Ishikawa (cell line): ENCODE data around the gene ZBTB7C.

Experiments used
- CEBPB ChIP-seq: IDR thresholded peaks from 2 replicates; pipeline ENCODE4 v1.6.1; 2012
- CREB1 ChIP-seq: IDR thresholded peaks from 2 replicates; pipeline ENCODE4 v1.6.1; 2012; ENCODE audit warnings: low read depth
- EGR1 ChIP-seq: IDR thresholded peaks from 2 replicates; pipeline ENCODE4 v1.6.1; 2012
- EP300 ChIP-seq: IDR thresholded peaks from 2 replicates; pipeline ENCODE4 v1.6.1; 2012; ENCODE audit warnings: borderline replicate concordance
- FOXM1 ChIP-seq: IDR thresholded peaks from 2 replicates; pipeline ENCODE4 v1.6.1; 2012; ENCODE audit warnings: low read depth, borderline replicate concordance
- NFIC ChIP-seq: IDR thresholded peaks from 2 replicates; pipeline ENCODE4 v1.6.1; 2012
- RAD21 ChIP-seq: IDR thresholded peaks from 2 replicates; pipeline ENCODE4 v1.6.1; 2012; ENCODE audit warnings: low read depth
- TAF1 ChIP-seq: IDR thresholded peaks from 2 replicates; pipeline ENCODE4 v1.6.1; 2012; ENCODE audit warnings: low read depth, mild to moderate bottlenecking
- TCF12 ChIP-seq: IDR thresholded peaks from 2 replicates; pipeline ENCODE4 v1.6.1; 2012; ENCODE audit warnings: low read depth
- TEAD4 ChIP-seq: IDR thresholded peaks from 2 replicates; pipeline ENCODE4 v1.6.1; 2012
- YY1 ChIP-seq: IDR thresholded peaks from 2 replicates; pipeline ENCODE4 v1.6.1; 2012; ENCODE audit warnings: low read depth
- ZBTB7A ChIP-seq: IDR thresholded peaks from 2 replicates; pipeline ENCODE4 v1.6.1; 2012; ENCODE audit warnings: low read depth
- TF ChIP-seq, protein P1 (sequence below): IDR thresholded peaks from 2 replicates; pipeline ENCODE4 v1.6.1; 2012
- TF ChIP-seq, protein P2 (sequence below): IDR thresholded peaks from 2 replicates; pipeline ENCODE4 v1.6.1; 2012; ENCODE audit warnings: low read depth, mild to moderate bottlenecking
- TF ChIP-seq, protein P3 (sequence below): IDR thresholded peaks from 2 replicates; pipeline ENCODE4 v1.6.1; 2012

The ZBTB7C gene

DNA sequence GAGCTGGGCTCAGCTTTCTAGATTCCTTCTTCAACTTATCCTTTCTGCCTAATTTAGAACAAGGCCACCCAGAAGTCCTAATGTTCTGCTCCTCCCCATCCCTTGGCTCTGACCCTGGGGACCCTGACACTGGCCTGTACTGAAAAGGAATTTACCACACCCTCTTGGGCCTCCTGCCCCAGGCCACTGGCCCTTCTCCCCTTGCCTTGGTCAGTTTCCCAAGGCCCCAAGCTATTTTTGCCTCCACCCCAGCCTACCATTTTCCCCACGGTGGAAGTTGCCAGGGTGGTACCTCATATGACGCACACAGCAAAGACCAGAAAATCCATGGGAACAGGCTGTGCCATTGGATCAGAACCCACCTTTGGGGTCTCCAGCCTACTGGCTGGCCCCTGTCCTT, 72.1 kb downstream of the ZBTB7C start:
- TF ChIP-seq CEBPB (no peak), NFIC (no peak), EGR1 (no peak), RAD21 (no peak), CREB1 (no peak), EP300 (no peak), TCF12 (no peak), TAF1 (no peak), FOXM1 (no peak), ZBTB7A (no peak), TEAD4 (no peak), YY1 (no peak)
- TF ChIP-seq, protein P1, sequence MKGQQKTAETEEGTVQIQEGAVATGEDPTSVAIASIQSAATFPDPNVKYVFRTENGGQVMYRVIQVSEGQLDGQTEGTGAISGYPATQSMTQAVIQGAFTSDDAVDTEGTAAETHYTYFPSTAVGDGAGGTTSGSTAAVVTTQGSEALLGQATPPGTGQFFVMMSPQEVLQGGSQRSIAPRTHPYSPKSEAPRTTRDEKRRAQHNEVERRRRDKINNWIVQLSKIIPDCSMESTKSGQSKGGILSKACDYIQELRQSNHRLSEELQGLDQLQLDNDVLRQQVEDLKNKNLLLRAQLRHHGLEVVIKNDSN = no peak
- TF ChIP-seq, protein P2, sequence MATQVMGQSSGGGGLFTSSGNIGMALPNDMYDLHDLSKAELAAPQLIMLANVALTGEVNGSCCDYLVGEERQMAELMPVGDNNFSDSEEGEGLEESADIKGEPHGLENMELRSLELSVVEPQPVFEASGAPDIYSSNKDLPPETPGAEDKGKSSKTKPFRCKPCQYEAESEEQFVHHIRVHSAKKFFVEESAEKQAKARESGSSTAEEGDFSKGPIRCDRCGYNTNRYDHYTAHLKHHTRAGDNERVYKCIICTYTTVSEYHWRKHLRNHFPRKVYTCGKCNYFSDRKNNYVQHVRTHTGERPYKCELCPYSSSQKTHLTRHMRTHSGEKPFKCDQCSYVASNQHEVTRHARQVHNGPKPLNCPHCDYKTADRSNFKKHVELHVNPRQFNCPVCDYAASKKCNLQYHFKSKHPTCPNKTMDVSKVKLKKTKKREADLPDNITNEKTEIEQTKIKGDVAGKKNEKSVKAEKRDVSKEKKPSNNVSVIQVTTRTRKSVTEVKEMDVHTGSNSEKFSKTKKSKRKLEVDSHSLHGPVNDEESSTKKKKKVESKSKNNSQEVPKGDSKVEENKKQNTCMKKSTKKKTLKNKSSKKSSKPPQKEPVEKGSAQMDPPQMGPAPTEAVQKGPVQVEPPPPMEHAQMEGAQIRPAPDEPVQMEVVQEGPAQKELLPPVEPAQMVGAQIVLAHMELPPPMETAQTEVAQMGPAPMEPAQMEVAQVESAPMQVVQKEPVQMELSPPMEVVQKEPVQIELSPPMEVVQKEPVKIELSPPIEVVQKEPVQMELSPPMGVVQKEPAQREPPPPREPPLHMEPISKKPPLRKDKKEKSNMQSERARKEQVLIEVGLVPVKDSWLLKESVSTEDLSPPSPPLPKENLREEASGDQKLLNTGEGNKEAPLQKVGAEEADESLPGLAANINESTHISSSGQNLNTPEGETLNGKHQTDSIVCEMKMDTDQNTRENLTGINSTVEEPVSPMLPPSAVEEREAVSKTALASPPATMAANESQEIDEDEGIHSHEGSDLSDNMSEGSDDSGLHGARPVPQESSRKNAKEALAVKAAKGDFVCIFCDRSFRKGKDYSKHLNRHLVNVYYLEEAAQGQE = no peak
- TF ChIP-seq, protein P3, sequence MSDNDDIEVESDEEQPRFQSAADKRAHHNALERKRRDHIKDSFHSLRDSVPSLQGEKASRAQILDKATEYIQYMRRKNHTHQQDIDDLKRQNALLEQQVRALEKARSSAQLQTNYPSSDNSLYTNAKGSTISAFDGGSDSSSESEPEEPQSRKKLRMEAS = no peak

DNA sequence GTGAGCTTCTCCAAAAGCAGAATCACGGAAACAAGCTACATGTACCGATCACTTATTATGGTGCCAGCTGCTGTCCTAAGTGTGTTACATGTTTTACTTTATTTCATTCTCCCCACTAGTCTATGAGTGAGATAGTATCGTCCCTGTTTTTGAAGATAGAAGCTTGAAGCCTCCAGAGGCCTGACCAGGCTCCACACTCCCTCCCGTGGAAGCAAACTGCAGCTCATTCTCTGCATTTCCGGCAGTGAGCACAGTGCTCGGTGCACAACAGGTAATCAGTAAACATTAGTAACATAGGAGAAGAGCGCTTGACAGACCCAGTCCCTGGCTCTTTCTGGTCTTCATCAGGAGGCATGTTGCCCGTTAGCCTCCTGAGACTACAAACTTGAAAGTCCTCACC, 72.9 kb downstream of the ZBTB7C start:
- TF ChIP-seq, protein P1 = no peak
- TF ChIP-seq EGR1 = no peak
- TF ChIP-seq CREB1 = no peak
- no peak for TF ChIP-seq FOXM1
- TF ChIP-seq NFIC = no peak
- TF ChIP-seq, protein P3 = no peak

DNA sequence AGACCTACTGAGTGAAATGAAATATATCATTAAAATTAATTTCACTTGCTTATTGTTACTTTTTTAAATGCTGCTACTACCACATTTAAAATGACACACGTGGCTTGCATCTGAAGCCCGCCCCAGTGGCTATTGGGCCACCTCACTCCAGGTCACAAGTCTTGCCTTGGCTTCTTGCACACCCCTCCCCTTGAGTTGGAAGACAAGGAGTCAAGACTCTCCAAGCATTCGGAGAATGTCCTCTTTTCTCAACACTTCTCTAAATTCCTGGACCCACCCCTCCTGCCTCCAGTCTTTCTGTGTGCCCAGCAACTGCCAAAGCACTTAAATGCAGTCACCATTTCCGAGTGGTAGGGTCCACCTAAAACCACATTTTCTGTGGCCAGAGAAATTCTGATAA, 73.4 kb downstream of the ZBTB7C start:
- TF ChIP-seq CREB1 = no peak
- no peak for TF ChIP-seq TCF12
- TF ChIP-seq, protein P2 = no peak
- TF ChIP-seq FOXM1 = no peak
- no peak for TF ChIP-seq TEAD4
- no peak for TF ChIP-seq ZBTB7A
- TF ChIP-seq EP300 = no peak
- no peak for TF ChIP-seq RAD21

DNA sequence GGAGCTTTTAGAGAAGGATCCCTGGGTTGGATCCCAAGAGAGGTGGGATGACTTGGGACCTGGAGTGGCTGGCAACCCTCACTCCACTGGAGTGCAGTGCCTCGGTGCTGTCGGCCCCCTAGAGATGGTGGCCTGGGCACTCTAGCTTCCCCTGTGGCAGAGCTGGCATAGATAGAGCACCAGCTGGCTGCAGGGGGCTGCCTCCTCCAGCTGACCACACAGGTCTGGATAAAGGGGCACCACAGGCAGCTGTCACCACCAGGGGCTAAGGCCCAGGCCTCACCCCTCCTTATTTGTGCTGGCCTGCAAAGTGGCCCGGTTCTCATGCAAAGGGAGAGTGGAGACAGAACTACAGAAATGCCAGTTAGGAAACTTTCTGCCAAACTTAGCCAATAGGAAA, 74.3 kb downstream of the ZBTB7C start:
- TF ChIP-seq EP300 = no peak
- TF ChIP-seq, protein P1 = no peak
- TF ChIP-seq NFIC = no peak
- no peak for TF ChIP-seq TAF1

DNA sequence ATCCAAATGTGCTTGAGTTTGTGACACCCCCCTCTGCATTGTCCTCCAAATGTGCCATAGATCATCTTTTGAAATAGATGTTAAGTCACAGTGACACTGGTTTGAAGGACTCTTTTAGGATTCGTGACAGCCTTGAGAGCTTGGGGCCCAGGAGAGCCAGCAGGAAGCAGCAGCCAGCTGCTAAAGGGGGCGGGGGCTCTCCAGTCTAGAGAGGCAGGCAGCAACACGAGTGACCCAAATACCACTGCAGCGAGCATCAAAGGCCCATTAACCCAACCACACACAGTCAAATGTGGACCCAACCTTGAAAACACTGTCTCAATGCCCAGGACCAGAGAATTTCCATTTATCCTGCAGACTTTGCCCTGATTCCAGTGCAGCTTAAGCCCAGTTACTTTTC, 75.6 kb downstream of the ZBTB7C start:
- TF ChIP-seq TCF12 = no peak
- TF ChIP-seq, protein P2 = no peak
- no peak for TF ChIP-seq FOXM1
- TF ChIP-seq EP300 = no peak
- TF ChIP-seq NFIC = no peak
- TF ChIP-seq CEBPB = no peak
- TF ChIP-seq, protein P3 = no peak
- no peak for TF ChIP-seq ZBTB7A
- no peak for TF ChIP-seq RAD21
- no peak for TF ChIP-seq EGR1
- TF ChIP-seq, protein P1 = no peak
- TF ChIP-seq CREB1 = no peak
